Esophagus muscularis mucosa (tissue), 4 donors: ENCODE results near the gene KCTD1. TPM values are rescaled to one million over a fixed set of nuclear protein-coding genes. Genes with fewer than 3 reads are reported as not detected.
A peak's percentile ranks its signal among the peaks of the same experiment; 100 is the strongest.

Experiments used
- DNase-seq: peaks from one replicate; pipeline ENCODE4 v3.0.0-alpha.2; 2017; ENCODE audit errors: extremely low spot score
- H3K27ac ChIP-seq, 4 donors: fragments of 200-600 bp; sonication (generic); replicated peaks in 1 of 4; 1 replicate in 3 of 4; 2 replicates in 1 of 4; pipeline ENCODE4 v1.5.1; 2016 to 2019; ENCODE audit warnings: mild to moderate bottlenecking in 1 of 4
- H3K27me3 ChIP-seq, 4 donors: fragments of 200-600 bp; sonication (generic); one replicate each; pipeline versions ENCODE4 v1.5.1 to v1.6.0; 2016 to 2019
- H3K36me3 ChIP-seq, 4 donors: fragments of 200-600 bp; sonication (generic); one replicate each; pipeline ENCODE4 v1.5.1; 2016 to 2019
- H3K4me1 ChIP-seq, 4 donors: fragments of 200-600 bp; sonication (generic); one replicate each; pipeline ENCODE4 v1.5.1; 2016 to 2019
- H3K4me3 ChIP-seq, 4 donors: fragments of 200-600 bp; sonication (generic); 1 replicate in 2 of 4; 2 replicates in 2 of 4; pipeline ENCODE4 v1.5.1; 2016 to 2019; ENCODE audit warnings: mild to moderate bottlenecking in 4 of 4, moderate library complexity in 1 of 4
- H3K9me3 ChIP-seq, 4 donors: fragments of 200-600 bp; sonication (generic); 1 replicate in 3 of 4; 2 replicates in 1 of 4; pipeline ENCODE4 v1.5.1; 2016 to 2019
- CTCF ChIP-seq, 3 experiments: fragments of 200-600 bp in 2 of 3; fragments of 450-650 bp in 1 of 3; sonication (generic) in 2 of 3; IDR thresholded peaks; one replicate each; pipeline ENCODE4 v1.5.1; 2017 to 2019; ENCODE audit warnings: antibody characterized with exemption in 3 of 3, mild to moderate bottlenecking in 2 of 3, moderate library complexity in 1 of 3
- EP300 ChIP-seq: sonication (generic); formaldehyde crosslinking; IDR thresholded peaks from one replicate; pipeline ENCODE4 v1.6.1; 2017; ENCODE audit warnings: antibody characterized with exemption
- POLR2A ChIP-seq: fragments of 450-650 bp; IDR thresholded peaks from one replicate; pipeline ENCODE4 v1.6.1; 2017; ENCODE audit warnings: antibody characterized with exemption, moderate library complexity, mild to moderate bottlenecking, low read depth
- POLR2AphosphoS5 ChIP-seq, 2 donors: sonication (generic); formaldehyde crosslinking; IDR thresholded peaks; one replicate each; pipeline ENCODE4 v1.6.1; 2017; ENCODE audit warnings: antibody characterized with exemption in 2 of 2
- WGBS: methylation state at CpG from one replicate; pipeline ENCODE4 v1.1.5; 2018; 5-methylcytosine and 5-hydroxymethylcytosine counted together
- intact Hi-C: fragments of 100-400 bp; cut with DNase I; formaldehyde crosslinking; loops from one replicate; pipeline ENCODE4 v1.15.1; 2023
- total RNA-seq, 4 donors: library from RNA; depleted of rRNA; stranded (reverse); fragments of >200 nt; gene quantifications; one replicate each; pipeline versions ENCODE4 v1.1.0 to v1.2.1, GENCODE V29; 2016

KCTD1 gene
- total RNA-seq = 10 to 100 TPM in 3 of 4 donors, 1 to 10 TPM in 1; 7.1 to 17.6 (median 12.7) TPM

- peaks cover 0 to 35% (median 9%) of the 10 kb centered on the region in 4 donors for H3K27me3 ChIP-seq
- DNase-seq = no peak
- 2% methylated on average over 56 of the region's 88 CpGs for whole genome bisulfite sequencing
- peak within 1 kb of the TSS; percentile 73 to 83 (median 78) for H3K27ac ChIP-seq
- no peaks in the 10 kb centered on the region for H3K36me3 ChIP-seq
- TF ChIP-seq POLR2A (no peak), POLR2AphosphoS5 (IDR thresholded peaks at IDR 0.05) (peak in 1 of 2 donors; percentile 41)
- H3K4me1 ChIP-seq = peaks cover 36 to 67% (median 61%) of the 10 kb centered on the region in 4 donors
- H3K9me3 ChIP-seq = no peaks in the 10 kb centered on the region
- H3K4me3 ChIP-seq = peak within 1 kb of the TSS; percentile 66 to 92 (median 74)
- intact Hi-C loops = loop anchor here (5.0 to 10.0 kb wide), 2 partner anchors 104 to 164 kb away; no protein-coding TSS in a partner anchor
These were observed at the start of gene KCTD1 for GRCh38 chr18:26548415-26549262. KCTD1 (minus strand) TSS chr18:26548553; CDS start chr18:26548536, 17 bp downstream.

- no peak overlapping the region for H3K4me3 ChIP-seq
- intact Hi-C loops = no loop called here
- no peaks in the 10 kb centered on the region for H3K4me1 ChIP-seq
- 86% methylated on average over 2 of the region's 2 CpGs for WGBS
- H3K9me3 ChIP-seq = no peaks in the 10 kb centered on the region
- H3K27ac ChIP-seq = no peak overlapping the region
- H3K36me3 ChIP-seq = no peaks in the 10 kb centered on the region
- no peak for TF ChIP-seq POLR2A
- TF ChIP-seq POLR2AphosphoS5 (IDR thresholded peaks at IDR 0.05) = no peak
- TF ChIP-seq EP300 = no peak
- TF ChIP-seq CTCF (IDR thresholded peaks at IDR 0.05) = no peak
- H3K27me3 ChIP-seq = no peaks in the 10 kb centered on the region
- no peak for DNase-seq
These were observed 45.3 kb upstream of the KCTD1 start for GRCh38 chr18:26593365-26594320.

- no peak for DNase-seq
- H3K4me3 ChIP-seq = no peak overlapping the region
- H3K27me3 ChIP-seq = no peaks in the 10 kb centered on the region
- no peaks in the 10 kb centered on the region for H3K4me1 ChIP-seq
- WGBS = 89% methylated on average over 4 of the region's 6 CpGs
- no peak for TF ChIP-seq POLR2AphosphoS5 (IDR thresholded peaks at IDR 0.05)
- no peak for TF ChIP-seq EP300
- TF ChIP-seq POLR2A = no peak
- TF ChIP-seq CTCF (IDR thresholded peaks at IDR 0.05) = no peak
- H3K27ac ChIP-seq = no peak overlapping the region
- intact Hi-C loops = no loop called here
- no peaks in the 10 kb centered on the region for H3K9me3 ChIP-seq
- no peaks in the 10 kb centered on the region for H3K36me3 ChIP-seq
These were observed 36.4 kb upstream of the KCTD1 start for GRCh38 chr18:26584745-26585144.

- intact Hi-C loops = no loop called here
- Histone ChIP-seq H3K4me1 (peaks cover 5 to 10% (median 9%) of the 10 kb centered on the region in 4 donors), H3K27ac (no peak overlapping the region), H3K4me3 (no peak overlapping the region), H3K27me3 (no peaks in the 10 kb centered on the region), H3K36me3 (no peaks in the 10 kb centered on the region), H3K9me3 (no peaks in the 10 kb centered on the region)
- WGBS = 75% methylated on average over 6 of the region's 6 CpGs
- TF ChIP-seq CTCF (IDR thresholded peaks at IDR 0.05) (no peak), POLR2AphosphoS5 (IDR thresholded peaks at IDR 0.05) (no peak), EP300 (no peak), POLR2A (no peak)
- no peak for DNase-seq
These were observed 31.7 kb upstream of the KCTD1 start for GRCh38 chr18:26579941-26580618.
